ENCODE measurements around the gene DOCK1.

DOCK1 gene

GRCh38 chr10:127368929-127369328 is 463.7 kb downstream of the DOCK1 start:
- Histone ChIP-seq H3K36me3 (ENCODE audit: insufficient read depth, low read length) (no peaks in the 10 kb centered on the region), H3K9me3 (ENCODE audit: control insufficient read depth, insufficient read depth, low read length) (no peaks in the 10 kb centered on the region), H3K9ac (ENCODE audit: low read depth, low read length) (no peak overlapping the region), H3K4me1 (ENCODE audit: insufficient read depth, low read length) (no peaks in the 10 kb centered on the region)

DNA sequence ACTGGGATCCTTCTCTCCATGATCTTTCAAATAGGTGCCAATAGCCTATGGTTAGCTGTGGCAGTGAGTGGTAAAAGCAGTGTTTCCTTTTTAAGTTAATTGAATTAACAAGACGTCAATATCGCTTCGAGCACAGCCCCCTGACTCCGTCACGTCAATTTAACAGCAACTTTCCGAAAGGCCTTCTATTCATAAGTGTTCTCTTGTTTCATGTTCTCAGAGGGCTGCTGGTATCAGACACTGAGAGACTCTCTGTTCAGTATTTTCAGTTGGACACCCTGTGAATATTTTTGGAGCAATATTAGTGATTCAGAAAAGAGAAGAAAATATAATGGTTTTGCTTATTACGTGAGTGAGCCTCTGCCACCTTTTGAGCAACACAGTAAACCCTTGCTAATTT is 465.4 kb downstream of the DOCK1 start:
- H3K9me3 ChIP-seq (ENCODE audit: control insufficient read depth, insufficient read depth, low read length): no peaks in the 10 kb centered on the region
- H3K4me1 ChIP-seq (ENCODE audit: insufficient read depth, low read length): no peaks in the 10 kb centered on the region
- no peaks in the 10 kb centered on the region for H3K36me3 ChIP-seq (ENCODE audit: insufficient read depth, low read length)
- H3K9ac ChIP-seq (ENCODE audit: low read depth, low read length): no peak overlapping the region

DNA sequence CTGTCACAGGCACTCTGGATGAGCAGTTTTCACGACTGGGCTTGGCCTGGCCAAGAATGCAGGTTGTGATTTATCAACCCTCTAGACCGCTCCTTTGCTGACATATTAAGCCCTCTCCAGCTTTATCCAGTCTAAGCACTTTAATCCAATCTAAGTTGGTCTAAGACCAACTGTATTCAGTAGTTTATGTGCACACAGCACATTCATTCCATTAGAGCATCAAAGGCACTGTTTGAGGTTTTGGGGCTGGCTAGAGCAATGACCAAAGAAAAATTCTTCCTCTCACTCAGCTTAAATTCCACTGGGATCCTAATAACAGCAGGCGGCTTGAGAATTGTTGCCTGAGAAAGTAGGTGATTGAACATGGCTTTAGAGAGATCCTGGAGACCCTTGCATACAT is 467.1 kb downstream of the DOCK1 start:
- no peaks in the 10 kb centered on the region for H3K4me1 ChIP-seq (ENCODE audit: insufficient read depth, low read length)
- no peak overlapping the region for H3K9ac ChIP-seq (ENCODE audit: low read depth, low read length)
- H3K36me3 ChIP-seq (ENCODE audit: insufficient read depth, low read length): no peaks in the 10 kb centered on the region
- H3K9me3 ChIP-seq (ENCODE audit: control insufficient read depth, insufficient read depth, low read length): no peaks in the 10 kb centered on the region

DNA sequence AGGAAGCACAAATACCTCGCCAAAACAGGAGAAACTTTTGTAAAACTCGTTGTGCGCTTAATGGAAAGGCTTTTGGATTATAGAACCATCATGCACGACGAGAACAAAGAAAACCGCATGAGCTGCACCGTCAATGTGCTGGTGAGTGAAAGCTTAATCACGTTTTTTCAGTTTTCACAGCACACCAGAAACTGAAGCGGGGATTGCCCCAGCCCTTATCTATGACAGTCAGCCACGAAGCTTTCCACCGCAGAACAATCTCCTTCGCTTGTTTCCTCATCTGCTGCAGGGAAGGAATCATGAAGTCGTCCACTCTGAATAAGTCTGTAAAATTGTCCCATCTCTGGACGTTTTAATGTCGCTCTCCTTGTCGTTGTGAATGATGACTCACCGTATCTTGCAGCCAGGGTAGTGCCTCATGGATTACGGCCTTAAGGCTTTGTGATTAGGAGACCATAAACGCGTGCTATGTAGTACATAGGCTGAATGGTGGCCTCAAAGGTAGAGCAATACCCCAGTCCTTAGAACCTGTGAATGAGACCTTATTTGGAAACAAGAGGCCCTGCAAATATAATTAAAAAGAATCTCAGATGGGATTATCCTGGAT is 468.9 kb downstream of the DOCK1 start:
- Histone ChIP-seq H3K36me3 (ENCODE audit: insufficient read depth, low read length) (no peaks in the 10 kb centered on the region), H3K4me1 (ENCODE audit: insufficient read depth, low read length) (no peaks in the 10 kb centered on the region), H3K9ac (ENCODE audit: low read depth, low read length) (no peak overlapping the region), H3K9me3 (ENCODE audit: control insufficient read depth, insufficient read depth, low read length) (no peaks in the 10 kb centered on the region)

DNA sequence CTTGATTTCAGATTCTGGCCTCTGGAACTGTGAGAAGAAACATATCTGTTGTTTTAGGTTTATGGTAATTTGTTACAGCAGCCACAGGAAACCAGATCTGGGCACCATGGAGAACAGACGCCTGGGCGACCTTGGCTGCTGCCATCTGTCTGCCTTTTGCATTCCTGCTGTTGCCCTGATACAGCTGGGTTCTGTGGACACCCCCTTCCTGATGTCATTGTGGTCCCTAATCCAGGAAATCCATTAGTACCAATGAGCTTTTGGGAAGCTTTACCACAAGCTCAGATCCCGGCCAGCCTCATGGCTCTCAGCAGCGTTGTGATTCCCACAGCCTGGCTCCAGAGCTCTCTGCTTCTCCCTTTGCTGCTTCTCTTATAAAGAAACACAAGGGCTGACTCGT is 469.7 kb downstream of the DOCK1 start:
- Histone ChIP-seq H3K9me3 (ENCODE audit: control insufficient read depth, insufficient read depth, low read length) (no peaks in the 10 kb centered on the region), H3K4me1 (ENCODE audit: insufficient read depth, low read length) (no peaks in the 10 kb centered on the region), H3K36me3 (ENCODE audit: insufficient read depth, low read length) (no peaks in the 10 kb centered on the region), H3K9ac (ENCODE audit: low read depth, low read length) (no peak overlapping the region)

DNA sequence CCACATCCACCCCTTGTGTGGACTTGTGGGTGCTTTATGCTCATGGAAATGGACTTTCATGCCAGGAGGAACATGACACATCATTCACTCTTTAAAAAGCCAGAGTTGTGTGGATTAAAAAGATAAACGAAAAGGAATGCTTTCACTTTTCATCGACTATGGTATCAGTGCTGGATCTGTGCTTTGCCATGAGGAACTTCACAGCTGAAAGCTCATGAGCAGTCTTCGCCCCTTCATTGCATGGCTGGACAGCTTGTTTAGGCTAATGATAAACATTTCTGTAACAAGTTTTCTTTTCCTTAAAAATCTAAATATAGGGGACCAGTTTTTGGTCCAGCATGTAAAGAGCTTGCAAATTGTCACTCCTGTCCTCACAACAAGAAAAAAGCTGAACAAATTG is 470.2 kb downstream of the DOCK1 start:
- Histone ChIP-seq H3K36me3 (ENCODE audit: insufficient read depth, low read length) (no peaks in the 10 kb centered on the region), H3K9me3 (ENCODE audit: control insufficient read depth, insufficient read depth, low read length) (no peaks in the 10 kb centered on the region), H3K9ac (ENCODE audit: low read depth, low read length) (no peak overlapping the region), H3K4me1 (ENCODE audit: insufficient read depth, low read length) (no peaks in the 10 kb centered on the region)

GRCh38 chr10:127376071-127376470 is 470.8 kb downstream of the DOCK1 start:
- Histone ChIP-seq H3K36me3 (ENCODE audit: insufficient read depth, low read length) (no peaks in the 10 kb centered on the region), H3K4me1 (ENCODE audit: insufficient read depth, low read length) (no peaks in the 10 kb centered on the region), H3K9ac (ENCODE audit: low read depth, low read length) (no peak overlapping the region), H3K9me3 (ENCODE audit: control insufficient read depth, insufficient read depth, low read length) (no peaks in the 10 kb centered on the region)

GRCh38 chr10:127378628-127379027 is 473.4 kb downstream of the DOCK1 start:
- Histone ChIP-seq H3K9ac (ENCODE audit: low read depth, low read length) (no peak overlapping the region), H3K36me3 (ENCODE audit: insufficient read depth, low read length) (no peaks in the 10 kb centered on the region), H3K9me3 (ENCODE audit: control insufficient read depth, insufficient read depth, low read length) (no peaks in the 10 kb centered on the region)

DNA sequence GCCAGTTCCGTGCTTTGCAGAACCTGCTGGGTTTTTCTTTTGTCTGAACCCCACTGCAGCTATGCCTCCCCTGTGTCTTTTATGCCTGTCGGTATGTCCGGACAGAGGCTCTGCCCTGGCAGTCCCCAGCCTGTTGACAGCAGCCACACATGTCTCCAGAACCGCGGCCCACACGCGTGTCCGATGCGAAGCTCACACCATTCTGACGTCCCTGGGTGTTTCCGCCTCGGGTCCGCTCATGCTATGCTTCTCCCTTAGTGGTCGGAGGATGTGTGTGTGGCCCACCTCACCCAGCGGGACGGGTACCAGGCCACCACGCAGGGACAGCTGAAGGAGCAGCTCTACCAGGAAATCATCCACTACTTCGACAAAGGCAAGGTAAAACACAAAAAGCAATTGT is 479.3 kb downstream of the DOCK1 start:
- H3K9ac ChIP-seq (ENCODE audit: low read depth, low read length): no peak overlapping the region
- H3K36me3 ChIP-seq (ENCODE audit: insufficient read depth, low read length): peaks cover 4% of the 10 kb centered on the region; the same call in 1 of the 2 replicates
- no peaks in the 10 kb centered on the region for H3K9me3 ChIP-seq (ENCODE audit: control insufficient read depth, insufficient read depth, low read length)

More at GRCh38 chr10:127378628-127379027, 473.4 kb downstream of the DOCK1 start:
- no peaks in the 10 kb centered on the region for H3K4me1 ChIP-seq (ENCODE audit: insufficient read depth, low read length)

DNA sequence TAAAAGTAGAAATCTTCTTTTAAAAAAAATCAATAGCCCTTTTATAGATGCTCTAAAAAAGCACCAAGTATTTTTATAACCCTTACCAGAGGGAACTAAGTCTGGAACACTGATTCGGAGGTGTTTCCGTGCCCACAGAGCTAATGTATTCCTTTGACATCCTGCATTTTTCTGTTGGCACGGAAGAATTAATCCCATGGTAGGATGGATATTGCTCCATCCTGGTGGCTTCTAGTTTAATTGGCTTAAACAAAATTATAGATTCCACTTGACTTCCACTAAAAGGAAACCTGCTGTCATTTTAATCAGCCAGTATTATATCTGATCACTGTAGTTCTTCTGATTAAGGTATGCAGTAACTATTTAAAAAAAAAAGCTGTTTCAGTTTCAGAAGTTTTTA is 479.8 kb downstream of the DOCK1 start:
- Histone ChIP-seq H3K36me3 (ENCODE audit: insufficient read depth, low read length) (peaks cover 4% of the 10 kb centered on the region; the same call in 1 of the 2 replicates), H3K4me1 (ENCODE audit: insufficient read depth, low read length) (0 out of 2 replicates have a peak, but pooled peaks cover 5% of the 10 kb centered on the region), H3K9ac (ENCODE audit: low read depth, low read length) (no peak overlapping the region), H3K9me3 (ENCODE audit: control insufficient read depth, insufficient read depth, low read length) (no peaks in the 10 kb centered on the region)

More for the DNA sequence above, 479.3 kb downstream of the DOCK1 start:
- 0 out of 2 replicates have a peak, but pooled peaks cover 5% of the 10 kb centered on the region for H3K4me1 ChIP-seq (ENCODE audit: insufficient read depth, low read length)

- Histone ChIP-seq H3K4me1 (ENCODE audit: insufficient read depth, low read length) (0 out of 2 replicates have a peak, but pooled peaks cover 5% of the 10 kb centered on the region), H3K9me3 (ENCODE audit: control insufficient read depth, insufficient read depth, low read length) (no peaks in the 10 kb centered on the region), H3K9ac (ENCODE audit: low read depth, low read length) (no peak overlapping the region), H3K36me3 (ENCODE audit: insufficient read depth, low read length) (peaks cover 4% of the 10 kb centered on the region; the same call in 1 of the 2 replicates)
Observed at GRCh38 chr10:127386606-127387327, 481.5 kb downstream of the DOCK1 start.

DNA sequence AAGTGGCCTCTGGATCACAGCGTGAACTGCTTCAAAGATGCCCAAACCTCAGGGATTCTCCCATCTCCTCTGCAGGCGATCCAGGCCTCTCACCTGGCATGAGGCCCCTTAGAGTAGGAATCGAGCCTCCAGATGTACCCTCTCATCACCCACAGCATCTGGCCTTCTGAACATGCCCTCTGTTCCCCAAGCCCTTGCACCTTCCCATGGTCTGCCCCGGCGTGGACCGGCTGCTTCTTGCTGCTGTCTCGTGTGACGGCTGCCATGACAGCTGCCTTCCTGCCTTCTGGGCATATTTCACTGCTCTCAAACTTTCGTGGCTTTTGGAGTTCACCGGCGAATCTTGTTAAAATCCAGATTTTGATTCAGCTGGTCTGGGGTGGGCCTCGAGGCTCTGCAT is 486.6 kb downstream of the DOCK1 start:
- H3K4me1 ChIP-seq (ENCODE audit: insufficient read depth, low read length): 0 out of 2 replicates have a peak, but pooled peaks cover 5% of the 10 kb centered on the region

DNA sequence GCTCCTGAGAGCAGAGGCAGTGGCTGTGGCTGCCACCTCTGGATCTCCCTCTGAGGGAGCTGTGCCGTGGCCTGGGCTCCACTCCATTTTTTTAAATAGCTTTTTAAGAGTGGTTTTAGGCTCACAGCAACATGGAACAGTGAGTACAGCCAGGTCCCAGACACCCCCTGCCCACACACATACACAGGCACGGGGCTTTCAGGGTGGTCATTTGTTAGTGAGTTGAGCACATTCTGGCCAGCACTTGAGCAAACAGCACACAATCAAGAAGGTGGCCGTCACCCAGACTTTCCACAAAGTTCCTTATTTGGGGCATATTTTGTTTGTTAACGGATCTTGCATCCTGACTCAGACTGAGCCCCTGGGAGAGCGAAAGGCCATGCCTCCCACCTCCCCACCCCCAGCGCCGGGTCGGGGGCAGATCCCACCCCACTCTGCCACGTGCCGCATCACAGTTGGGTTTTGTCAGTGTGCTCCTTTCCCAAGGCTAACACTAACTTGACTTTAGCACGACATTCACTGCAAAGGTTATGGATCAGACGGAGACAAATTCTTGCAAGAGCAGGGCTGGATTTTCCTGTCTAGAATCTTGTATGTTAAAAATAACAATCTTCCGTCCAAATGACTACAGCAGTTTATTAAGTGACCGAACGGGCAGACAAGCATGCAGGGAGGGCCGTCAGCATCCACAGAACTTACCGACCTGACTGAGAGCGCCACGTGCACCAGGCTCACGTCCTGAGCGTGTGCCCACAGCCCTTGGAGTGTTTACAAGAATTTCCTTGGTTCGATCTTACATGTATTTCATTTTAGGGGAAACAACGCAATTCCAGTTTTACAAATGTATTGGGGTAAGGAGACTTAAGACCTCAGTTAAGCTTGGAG is 487.4 kb downstream of the DOCK1 start:
- no peak overlapping the region for H3K9ac ChIP-seq (ENCODE audit: low read depth, low read length)
- no peaks in the 10 kb centered on the region for H3K9me3 ChIP-seq (ENCODE audit: control insufficient read depth, insufficient read depth, low read length)
- no peaks in the 10 kb centered on the region for H3K36me3 ChIP-seq (ENCODE audit: insufficient read depth, low read length)
- no peaks in the 10 kb centered on the region for H3K4me1 ChIP-seq (ENCODE audit: insufficient read depth, low read length)

More for the DNA sequence above, 486.6 kb downstream of the DOCK1 start:
- no peaks in the 10 kb centered on the region for H3K36me3 ChIP-seq (ENCODE audit: insufficient read depth, low read length)
- no peak overlapping the region for H3K9ac ChIP-seq (ENCODE audit: low read depth, low read length)
- no peaks in the 10 kb centered on the region for H3K9me3 ChIP-seq (ENCODE audit: control insufficient read depth, insufficient read depth, low read length)

GRCh38 chr10:127398140-127398970 is 493.1 kb downstream of the DOCK1 start:
- H3K9me3 ChIP-seq (ENCODE audit: control insufficient read depth, insufficient read depth, low read length): no peaks in the 10 kb centered on the region
- H3K9ac ChIP-seq (ENCODE audit: low read depth, low read length): no peak overlapping the region
- H3K36me3 ChIP-seq (ENCODE audit: insufficient read depth, low read length): no peaks in the 10 kb centered on the region
- H3K4me1 ChIP-seq (ENCODE audit: insufficient read depth, low read length): peaks cover 8% of the 10 kb centered on the region; the same call in 1 of the 2 replicates
